Loucy (cell line): ENCODE measurements around the gene LRRC15.

ENCODE experiments used
- EZH2phosphoT487 ChIP-seq: fragments of 200-600 bp; IDR thresholded peaks from 2 replicates; pipeline ENCODE4 v1.6.1; 2018; ENCODE audit warnings: antibody characterized with exemption, mild to moderate bottlenecking, moderate library complexity, borderline replicate concordance
- TF ChIP-seq, protein P1 (sequence below): fragments of 200-600 bp; sonication (generic); conservative IDR thresholded peaks from 2 replicates; pipeline ENCODE4 v1.5.1; 2014; ENCODE audit warnings: mild to moderate bottlenecking, antibody characterized with exemption, low read length

DNA sequence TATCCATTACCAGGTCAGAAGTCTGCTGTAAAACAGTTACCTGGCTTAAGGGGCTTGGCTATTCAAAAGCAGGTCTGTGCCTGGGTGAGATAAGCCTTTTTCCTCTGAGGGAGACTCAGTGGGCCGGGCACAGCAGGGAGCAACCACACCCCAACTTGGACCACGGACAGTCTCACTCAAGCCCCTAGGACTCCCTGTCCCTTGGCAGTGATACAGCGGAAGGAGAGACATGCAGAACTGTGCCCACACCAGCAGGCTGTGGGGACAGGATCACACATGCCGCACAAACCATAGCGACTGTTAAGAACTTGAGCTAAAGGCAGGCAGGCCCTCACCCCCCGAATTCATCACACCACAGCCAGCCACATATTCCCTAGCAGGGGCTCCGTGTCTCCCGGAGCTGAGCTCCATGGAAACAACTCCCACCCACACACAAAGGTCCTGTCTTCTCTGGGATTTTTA is 32.4 kb upstream of the LRRC15 start:
- TF ChIP-seq EZH2phosphoT487 = no peak
- TF ChIP-seq, protein P1, sequence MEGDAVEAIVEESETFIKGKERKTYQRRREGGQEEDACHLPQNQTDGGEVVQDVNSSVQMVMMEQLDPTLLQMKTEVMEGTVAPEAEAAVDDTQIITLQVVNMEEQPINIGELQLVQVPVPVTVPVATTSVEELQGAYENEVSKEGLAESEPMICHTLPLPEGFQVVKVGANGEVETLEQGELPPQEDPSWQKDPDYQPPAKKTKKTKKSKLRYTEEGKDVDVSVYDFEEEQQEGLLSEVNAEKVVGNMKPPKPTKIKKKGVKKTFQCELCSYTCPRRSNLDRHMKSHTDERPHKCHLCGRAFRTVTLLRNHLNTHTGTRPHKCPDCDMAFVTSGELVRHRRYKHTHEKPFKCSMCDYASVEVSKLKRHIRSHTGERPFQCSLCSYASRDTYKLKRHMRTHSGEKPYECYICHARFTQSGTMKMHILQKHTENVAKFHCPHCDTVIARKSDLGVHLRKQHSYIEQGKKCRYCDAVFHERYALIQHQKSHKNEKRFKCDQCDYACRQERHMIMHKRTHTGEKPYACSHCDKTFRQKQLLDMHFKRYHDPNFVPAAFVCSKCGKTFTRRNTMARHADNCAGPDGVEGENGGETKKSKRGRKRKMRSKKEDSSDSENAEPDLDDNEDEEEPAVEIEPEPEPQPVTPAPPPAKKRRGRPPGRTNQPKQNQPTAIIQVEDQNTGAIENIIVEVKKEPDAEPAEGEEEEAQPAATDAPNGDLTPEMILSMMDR = no peak
